AG20443 (cell line): Measurements from ENCODE around the gene C1orf141.
"Not testable (repeated sequence)": the region's sequence is repeated elsewhere in the genome, so short reads cannot be mapped to it uniquely, and the experiment has no call there.

Source experiments
- DNase-seq: peaks from one replicate; pipeline ENCODE4 v3.0.0; 2012; ENCODE audit warnings: low spot score, mixed read lengths

Gene C1orf141

DNA sequence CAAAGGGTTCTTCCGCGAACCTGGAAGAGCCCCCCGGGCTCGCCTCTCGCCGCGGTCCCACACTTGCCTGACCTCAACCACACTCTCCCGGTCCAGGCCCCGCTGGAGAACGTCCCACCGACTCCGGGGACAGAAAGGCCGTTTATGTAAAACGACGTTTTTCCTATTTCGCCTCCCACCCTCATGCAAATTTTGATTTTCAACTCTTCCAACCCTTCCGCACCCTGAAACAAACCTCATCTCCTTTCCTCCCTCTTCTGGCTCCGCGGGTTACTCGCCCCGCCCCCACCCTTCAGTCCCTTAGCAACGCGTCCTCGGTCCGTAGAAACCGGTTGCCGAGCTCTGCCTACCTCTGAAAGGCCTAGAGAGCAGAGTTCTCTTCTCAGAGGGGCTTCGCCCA lies at the start of gene C1orf141:
C1orf141 (minus strand) TSS at position 276 of the 400 bp plus-strand sequence. CDS start 7,730 bp downstream, outside the sequence.
- DNase-seq: peak; percentile 37

DNA sequence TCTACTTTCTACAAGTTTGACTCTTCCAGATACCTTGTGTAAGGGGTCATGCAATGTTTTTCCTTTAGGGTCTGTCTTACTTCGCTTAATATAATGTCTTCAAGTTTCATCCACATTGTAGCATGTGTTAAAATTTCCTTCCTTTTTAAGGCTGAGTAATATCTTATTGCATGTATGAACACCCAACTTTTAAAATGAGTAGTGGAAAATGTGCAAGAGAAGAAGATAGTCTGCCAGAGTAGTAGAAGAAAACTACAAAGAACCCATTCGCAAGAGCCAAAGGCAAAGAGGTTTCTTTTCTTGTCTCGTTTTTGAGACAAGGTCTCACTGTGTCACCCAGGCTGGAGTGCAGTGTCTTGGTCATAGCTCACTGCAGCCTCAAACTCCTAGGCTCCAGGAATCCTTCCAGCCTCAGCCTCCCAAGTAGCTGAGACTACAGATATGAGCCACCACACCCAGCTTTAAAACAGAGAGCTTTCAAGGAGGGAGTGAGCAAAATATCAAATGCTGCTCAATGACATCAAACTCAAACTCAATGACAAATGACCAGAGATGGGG lies 40.8 kb upstream of the C1orf141 start:
- no peak for DNase-seq

DNA sequence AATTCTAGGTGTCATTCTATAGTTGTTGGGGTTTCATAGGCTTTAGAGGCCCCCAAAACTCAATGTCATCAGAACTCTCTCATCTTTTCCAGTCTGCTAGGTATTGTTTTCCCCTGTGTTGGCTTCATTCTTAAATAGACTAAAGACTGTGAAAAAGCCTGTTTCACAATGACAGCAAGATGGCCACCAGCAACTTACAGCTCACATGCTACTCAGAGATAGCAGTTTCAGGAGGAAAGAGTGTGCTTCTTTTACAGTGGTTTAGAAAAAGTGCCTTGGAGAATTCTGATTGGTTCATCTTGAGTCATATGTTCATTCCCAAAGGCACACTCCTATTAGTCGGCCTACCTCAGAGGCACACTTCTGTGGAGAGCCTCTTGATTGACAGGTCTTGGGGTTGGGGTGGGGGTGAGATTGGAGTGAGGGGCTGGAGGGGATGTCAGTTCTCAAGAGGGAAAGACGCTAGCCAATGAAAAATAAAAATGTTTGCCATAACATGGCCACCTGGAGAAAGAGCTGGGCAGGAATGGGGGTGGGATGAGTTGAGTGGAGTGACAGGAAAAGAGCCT lies 40.0 kb upstream of the C1orf141 start:
- no peak for DNase-seq

DNA sequence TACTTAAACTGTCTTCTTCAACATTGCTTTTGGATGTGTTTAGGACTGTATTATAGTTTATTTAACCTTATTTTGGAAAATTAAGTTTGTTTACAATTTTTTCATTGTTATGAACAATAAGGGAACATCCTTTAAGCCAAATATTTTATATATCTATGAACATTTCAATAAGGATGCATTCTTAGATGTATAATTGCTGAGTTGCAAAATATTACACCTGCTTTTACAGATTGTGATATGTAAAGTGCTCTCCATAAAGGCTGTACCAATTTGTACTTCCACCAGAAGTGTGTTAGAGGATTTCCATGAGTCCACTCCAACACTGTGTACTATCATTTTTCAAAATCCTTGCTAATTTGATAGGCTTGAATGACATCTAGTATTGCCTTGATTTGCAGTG lies 39.2 kb upstream of the C1orf141 start:
- DNase-seq: no peak

DNA sequence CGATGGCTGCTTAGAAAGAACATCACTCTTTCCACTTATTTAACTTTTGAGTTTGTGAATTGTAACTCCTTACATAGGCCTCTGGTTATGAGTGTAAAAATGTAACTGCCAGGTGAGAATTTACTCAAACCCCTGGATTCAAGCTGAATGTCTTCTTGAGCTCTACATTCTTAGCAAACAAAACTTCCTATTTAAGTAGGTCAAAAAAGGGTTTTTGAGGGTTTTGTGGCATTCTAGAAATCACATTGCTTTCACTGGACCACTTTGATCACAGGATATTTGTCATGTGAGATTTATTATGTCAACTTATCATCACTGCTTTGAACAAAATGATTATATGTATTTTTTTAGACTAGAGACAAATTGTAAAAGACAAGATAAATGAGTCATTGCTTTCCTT lies 37.2 kb upstream of the C1orf141 start:
- DNase-seq: no peak

DNA sequence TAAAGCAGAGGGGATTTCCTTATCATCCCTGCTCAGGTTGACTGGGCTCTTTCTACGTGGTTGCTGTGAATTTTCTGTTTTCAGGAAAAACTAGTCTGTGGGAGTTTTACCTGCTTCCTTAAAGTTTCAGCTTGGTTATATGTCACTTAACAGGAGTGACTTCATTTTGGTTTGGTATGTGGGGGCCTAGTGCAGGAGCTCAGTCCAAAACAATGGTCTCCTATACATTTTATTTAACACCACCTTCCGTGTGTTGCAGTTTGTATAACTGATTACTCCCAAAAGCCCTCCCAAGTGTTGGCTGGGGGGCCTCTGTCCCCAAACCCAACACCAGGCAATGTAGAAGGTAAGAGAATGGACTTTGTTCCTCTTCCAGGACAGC lies 36.8 kb upstream of the C1orf141 start:
- DNase-seq: no peak

DNA sequence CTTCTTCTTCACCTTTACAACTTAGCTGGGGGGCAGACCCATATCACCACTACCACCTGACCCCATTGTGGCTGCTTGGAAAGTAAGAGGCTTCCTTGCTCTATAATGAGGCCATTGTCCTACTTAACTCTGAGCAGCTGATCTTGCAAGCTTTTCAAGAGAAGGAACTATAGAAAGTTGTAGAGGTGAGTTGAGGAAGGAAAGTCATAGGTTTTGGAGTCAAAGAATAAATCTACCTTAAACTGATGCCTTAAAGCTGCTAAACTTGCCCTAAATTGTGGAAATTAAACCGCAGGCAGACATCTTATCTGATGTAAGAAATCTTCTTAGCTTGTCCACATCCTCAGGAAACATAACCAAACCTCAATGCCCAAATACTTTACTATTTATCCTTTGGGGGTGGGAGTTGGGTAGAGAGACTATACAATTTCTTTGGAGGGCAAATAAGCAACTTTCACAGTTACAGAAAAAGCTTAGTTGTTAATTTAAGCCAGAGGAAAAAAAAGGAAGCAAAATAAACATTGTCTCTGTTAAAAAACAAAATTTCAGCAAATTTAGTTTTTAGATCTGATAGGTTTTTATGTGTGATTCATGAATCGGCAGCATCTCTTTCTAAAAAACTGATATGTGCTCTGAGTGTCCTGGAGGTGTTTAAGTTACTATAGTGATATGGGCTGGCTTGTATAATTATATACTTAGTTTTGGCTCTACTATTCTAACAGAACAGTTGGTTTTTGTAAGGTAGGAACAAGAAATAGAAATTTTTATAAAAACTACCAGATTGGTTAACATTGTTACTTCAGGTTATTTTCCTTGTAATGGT lies 36.2 kb upstream of the C1orf141 start:
- DNase-seq: no peak

DNA sequence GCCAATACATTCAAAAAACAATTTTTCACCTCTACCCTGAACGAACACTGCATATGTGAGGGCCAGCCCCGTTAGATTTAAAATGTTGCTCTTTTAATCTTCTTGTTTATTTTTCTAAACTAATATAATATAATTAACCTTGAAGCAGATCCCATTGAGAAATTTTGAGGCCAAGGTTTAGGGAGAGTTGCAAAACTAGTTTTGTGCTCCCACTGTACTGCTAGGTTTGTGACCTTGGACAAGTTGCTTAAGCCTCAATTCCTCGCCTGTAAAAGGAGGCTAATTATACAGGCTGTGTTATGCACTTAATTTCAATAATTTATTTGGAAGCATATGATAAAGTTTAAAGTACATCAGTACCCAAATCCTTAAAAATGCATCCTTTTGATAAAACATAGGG lies 35.2 kb upstream of the C1orf141 start:
- DNase-seq: no peak

DNA sequence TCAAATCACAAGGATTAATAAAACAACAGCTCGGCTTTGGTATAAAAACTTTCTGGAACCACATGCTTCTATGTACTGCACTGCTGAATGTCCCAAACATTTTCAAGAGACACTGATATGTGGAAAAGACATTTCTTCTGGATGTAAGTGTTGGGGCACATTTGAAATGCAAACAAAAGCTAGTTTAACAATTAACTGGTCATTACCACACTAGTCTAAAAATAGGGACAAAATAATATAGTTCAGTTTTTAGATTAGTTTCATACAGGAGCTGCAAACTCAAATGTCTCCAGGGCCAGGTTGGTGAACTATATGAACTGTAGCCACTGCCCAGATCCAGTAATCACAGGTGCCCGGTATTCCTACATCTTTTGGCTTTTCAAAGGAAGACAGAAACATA lies 34.7 kb upstream of the C1orf141 start:
- no peak for DNase-seq

DNA sequence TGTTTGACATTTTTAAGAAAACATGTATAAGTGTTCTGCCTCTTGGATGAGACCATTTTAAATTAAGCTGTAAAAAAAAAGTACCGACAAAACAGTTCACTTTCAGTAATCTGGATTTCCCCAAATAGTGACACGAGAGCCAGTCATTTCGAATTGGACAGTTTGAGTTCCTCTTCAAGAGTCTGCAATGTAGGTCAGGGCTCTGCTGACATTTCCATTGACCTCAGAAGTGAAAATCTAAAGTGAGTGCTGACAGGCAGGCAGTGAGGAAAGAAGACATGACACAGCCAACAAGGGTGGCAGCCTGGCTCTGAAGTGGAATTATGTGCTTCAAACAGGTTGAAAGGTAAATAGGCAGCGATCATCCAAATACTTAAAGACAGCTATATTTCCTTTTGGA lies 31.4 kb upstream of the C1orf141 start, which contains the start of gene IL23R:
IL23R (plus strand) TSS at position 259 of the 400 bp plus-strand sequence. CDS start 1,667 bp downstream, outside the sequence.
- no peak for DNase-seq

DNA sequence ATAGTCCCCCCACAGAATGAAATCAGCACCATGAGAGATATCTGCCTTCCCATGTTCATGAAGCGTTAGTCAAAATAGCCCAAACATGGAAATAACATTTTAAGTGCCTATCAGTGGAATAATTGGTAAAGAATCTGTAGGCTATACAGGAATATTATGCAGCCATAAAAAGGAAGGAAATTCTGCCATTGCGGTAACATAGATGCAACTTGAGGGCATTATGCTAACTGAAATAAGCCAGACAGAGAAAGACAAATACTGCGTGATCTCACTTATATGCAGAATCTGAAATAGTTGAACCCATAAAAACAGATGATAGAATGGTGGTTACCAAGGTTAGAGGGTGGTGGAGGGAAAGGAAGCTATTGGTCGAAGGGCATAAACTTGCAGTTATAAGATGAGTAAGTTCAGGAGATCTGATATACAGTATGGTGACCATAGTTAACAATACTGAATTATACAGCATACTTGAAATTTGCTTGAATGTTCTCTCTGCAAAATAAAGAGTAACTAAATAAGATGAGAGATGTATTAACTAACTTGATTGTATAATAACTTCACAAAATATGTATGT lies 30.8 kb upstream of the C1orf141 start:
- DNase-seq: no peak

DNA sequence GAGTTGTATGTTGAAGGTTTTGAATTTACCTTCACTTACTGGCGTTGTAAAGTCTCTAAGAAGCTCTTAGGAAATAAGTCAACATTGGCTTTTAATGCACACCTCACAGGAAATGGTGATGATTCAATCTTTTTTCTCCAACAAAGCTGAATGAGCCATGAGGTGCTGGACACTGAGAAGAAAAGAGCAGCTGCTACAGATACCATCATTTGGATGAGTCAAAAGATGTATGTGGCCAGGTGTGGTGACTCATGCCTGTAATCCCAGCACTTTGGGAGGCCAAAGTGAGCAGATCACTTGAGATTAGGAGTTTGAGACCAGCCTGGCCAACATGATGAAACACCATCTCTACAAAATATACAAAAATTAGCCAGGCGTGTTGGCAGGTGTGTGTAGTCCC lies 28.2 kb upstream of the C1orf141 start:
- DNase-seq: no peak

DNA sequence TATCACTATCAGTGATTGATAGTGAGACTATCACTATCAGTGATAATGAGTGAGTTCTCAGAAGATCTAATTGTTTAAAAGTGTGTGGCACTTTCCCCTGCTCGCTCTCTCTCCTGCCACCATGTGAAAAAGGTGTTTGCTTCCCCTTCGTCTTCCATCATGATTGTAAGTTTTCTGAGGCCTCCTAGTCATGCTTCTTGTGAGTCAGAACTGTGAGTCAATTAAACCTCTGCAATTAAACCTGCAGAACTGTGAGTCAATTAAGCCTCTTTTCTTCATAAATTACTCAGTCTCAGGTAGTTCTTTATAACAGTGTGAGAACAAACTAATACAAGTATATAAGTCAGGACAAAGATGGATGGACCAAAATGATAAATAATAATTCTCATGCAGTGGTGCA lies 24.5 kb upstream of the C1orf141 start:
- no peak for DNase-seq

DNA sequence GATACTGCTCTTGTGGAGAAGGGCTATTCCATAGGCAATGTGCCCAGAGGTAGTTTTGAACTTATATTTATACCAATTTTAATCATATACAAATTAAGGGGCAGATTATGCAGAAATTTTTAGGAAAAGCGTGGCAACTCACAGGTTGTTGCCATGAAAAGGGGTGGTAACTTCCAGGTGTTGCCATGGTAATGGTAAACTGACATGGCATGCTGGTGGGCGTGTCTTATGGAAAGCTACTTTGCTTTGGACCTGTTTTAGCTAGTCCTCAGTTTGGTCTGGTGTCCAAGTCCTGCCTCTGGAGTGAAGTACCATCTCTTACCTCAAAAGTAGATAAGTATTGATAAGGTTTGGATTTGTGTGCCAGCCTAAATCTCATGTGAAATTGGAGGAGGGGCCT lies 23.6 kb upstream of the C1orf141 start:
- no peak for DNase-seq

DNA sequence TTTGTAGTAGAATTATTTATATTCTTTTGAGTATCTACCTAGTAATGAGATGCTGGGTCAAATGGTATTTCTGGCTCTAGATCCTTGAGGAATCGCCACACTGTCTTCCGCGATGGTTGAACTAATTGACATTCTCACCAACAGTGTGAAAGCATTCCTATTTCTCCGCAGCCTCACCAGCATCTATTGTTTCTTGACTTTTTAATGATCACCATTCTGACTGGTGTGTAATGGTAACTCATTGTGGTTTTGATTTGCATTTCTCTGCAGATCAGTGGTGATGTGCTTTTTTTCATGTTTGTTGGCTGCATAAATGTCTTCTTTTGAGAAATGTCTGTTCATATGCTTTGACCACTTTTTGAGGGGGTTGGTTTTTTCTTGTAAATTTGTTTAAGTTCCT lies 16.2 kb upstream of the C1orf141 start:
- DNase-seq: no peak

DNA sequence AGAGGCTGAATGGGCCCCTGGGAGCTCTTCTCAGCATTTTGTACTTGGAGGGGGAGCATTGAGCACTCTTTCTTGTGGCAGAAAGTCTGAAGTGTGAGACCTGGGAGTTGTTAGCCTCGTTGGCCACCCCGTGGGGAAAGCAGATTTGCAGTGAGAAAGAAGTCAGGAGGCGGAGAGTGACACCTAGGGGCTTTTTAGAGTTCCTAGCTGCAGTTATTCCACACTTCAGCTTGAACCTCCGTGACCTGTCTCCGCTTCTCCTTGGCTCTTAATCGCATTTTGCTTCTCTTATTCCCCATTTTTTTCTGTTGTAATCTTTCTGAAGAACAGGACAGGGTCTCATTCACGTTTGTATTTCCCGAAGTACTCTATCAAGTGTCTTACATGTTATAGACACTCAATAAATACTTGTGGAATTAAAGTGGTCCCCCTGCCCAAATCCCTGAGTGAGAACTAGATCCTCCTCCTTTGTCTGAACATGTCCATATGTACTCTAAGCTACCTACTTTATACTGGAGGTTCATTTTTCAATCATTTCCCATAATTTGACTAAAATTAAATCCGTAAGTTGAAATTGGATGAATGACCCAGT lies 14.5 kb upstream of the C1orf141 start:
- DNase-seq: peak; percentile 86

DNA sequence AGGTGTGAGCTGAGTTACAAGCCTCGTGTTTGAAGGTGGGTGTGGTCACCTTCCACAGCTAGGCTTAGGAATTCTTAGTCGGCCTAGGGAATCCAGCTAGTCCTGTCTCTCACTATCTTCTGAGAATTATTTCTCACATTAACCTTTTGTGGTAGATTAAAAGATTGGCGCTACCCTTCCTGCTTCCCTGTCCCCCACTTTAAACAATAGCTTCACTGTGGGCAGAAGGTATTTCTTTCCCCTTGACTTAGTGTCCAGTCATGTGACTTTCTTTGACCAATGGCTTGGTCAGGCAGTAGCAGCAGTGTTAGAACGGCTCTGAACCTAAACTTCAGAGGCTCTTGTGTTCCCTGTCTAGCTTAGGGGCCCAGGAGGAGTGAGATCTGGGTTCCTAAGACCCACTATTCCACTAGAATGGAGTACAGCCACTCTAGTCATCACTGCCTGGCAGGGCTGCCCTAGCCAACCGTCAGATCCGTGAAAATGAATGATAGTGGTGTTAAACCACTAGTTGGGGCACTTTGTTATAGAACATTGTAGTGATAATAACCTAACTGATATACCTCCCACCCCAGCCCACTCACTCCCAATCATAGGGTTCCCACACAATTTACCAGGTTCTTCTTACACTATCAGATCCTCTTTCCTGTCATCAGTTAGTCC lies 13.9 kb upstream of the C1orf141 start:
- DNase-seq: peak; percentile 18

DNA sequence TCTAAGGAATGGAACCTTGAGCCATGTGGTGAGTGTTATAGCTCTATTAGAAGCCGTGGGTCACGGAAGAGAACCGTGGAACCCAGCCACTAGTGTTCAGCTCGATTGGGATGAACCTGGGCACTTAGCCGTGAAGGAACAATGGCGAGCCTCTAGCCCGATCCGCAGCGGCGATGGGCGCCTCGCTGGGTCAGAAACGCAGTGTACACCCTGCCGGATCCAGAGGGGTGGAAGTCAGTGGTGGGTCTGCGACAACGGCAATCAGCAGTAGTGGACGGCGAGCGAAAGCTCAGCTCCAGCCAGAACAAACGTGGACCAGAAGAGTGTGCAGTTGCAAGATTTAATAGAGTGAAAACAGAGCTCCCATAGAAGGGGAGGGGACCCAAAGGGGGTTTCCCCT lies 13.2 kb upstream of the C1orf141 start:
- not testable (repeated sequence) for DNase-seq

DNA sequence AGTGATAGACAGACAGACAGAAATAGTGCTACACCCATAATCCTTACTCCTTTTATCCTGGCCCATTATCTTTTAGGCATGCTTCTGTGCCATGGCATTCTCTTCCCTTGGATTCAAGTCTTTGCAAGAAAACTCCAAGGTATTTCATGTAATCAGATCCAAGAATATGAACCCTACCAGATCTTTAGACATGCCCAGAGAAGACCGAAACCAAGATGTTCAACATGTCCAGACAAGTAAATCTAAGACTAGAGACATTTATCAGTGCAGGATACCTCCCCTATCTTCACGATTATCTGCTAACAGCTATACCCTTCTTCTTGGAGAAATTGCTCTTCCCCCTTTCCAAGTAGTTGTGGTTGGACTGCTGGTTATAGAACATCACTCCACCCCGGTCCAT lies 11.8 kb upstream of the C1orf141 start:
- no peak for DNase-seq

DNA sequence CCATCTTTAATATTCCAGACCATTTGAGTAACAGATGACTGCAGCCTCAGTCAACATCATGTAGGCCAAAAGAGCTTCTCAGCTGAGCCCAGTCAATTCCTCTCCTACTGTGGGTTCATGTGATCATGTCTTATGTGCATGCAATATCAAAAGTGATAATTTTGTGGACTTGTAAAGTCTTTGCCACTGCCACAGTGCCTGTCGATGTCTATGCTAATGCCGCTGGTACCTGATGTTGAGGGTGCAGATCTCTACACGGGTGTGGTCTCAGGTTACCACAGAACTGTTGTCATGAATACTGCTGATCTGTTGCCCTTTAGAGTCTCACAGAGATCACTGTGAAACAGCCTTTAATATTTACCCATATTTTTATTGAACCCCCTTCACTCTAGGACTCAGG lies 11.3 kb upstream of the C1orf141 start:
- DNase-seq: no peak

DNA sequence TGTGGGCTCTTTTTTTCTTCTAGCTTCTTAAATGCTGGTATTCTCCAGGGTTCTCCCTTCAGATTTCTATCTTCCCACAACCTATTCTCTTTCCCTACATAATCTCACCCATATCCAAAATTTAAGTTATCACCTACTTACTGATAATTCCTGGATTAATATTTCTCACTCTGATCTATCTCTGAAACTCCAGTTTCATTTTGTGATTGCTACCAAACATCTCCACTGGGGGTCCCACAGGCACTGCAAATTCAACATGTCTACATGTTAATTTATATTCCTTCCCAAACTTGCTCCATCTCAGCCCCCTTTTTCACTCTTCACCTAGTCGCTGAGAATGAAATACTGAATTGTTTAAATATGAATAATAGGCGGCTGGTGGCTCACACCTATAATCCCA lies 9.9 kb upstream of the C1orf141 start:
- DNase-seq: no peak

DNA sequence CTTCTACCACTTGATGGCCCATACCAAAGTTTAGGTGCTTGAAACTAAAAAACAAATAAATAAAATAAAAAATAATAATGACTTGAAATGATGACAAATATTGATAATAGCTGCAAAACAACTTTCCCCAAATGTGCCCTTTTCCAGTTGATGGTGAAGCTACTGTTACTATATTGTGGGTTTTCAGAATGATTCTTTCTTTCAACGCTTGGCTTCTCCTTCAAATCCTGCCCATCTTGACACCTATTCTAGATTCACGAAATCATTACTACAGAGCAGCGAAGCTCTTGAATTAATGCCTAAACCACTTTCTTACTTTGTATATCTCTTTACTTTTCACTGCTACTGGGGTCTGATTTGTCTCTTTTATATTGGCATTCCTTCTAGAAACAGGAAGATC lies 9.2 kb upstream of the C1orf141 start:
- no peak for DNase-seq
